NCI-H226 (cell line): ENCODE data around the gene TTC31.

Experiments
- DNase-seq: peaks from one replicate; pipeline ENCODE4 v3.0.0-alpha.2; 2015

The TTC31 gene

DNA sequence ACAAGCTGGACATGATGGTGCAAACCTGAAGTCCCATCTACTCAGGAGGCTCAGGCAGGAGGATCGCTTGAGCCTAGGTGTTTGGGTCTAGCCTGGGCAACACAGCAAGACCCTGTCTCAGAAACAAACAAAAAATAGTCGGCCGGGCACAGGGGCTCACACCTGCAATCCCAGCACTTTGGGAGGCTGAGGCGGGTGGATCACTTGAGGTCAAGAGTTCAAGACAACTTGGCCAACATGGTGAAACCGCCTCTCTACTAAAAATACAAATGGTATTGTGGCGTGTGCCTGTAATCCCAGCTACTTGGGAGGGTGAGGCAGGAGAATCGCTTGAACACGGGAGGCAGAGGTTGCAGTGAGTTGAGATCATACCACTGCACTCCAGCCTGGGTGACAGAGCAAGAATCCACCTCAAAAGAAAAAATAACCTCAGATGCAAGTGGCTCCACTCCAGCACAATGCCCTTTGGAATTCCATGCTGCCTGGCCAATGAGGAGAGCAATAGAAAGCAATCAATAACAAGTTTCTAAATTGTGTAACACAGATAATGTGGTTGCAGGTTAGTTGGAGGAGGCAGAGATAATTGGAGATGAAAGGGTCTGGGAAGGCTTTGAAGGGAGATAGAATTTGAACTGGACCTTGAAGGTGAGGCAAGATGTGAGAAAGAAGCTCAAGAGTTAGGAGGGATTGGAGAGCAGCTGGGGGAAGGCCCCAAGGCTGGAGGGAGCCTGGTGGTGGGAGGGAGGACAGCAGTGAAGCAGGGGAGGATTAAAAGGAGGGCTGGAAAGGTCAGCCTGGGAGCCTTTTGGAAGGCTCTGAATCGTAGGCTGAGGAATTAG is 6.0 kb downstream of the TTC31 start:
- DNase-seq: no peak

DNA sequence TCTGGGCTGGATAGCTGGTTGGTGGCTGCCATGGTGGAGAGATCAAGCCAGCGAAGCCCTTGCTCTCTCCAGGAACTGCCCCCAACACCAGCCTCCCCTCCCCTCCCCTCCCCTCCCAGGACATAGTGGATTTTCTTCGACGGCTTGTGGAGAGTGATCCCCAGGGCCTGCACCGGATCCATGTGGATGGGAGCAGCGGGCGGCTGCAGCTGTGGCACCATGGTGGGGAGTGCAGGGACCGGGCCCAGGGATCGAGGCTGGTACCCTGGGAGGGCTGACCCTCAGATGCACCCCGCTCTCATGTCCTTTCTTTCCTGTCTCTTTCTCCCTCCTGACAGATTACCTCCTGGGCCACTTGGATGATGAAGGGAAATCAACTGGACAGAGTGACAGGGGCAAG is 7.0 kb downstream of the TTC31 start:
- no peak for DNase-seq

DNA sequence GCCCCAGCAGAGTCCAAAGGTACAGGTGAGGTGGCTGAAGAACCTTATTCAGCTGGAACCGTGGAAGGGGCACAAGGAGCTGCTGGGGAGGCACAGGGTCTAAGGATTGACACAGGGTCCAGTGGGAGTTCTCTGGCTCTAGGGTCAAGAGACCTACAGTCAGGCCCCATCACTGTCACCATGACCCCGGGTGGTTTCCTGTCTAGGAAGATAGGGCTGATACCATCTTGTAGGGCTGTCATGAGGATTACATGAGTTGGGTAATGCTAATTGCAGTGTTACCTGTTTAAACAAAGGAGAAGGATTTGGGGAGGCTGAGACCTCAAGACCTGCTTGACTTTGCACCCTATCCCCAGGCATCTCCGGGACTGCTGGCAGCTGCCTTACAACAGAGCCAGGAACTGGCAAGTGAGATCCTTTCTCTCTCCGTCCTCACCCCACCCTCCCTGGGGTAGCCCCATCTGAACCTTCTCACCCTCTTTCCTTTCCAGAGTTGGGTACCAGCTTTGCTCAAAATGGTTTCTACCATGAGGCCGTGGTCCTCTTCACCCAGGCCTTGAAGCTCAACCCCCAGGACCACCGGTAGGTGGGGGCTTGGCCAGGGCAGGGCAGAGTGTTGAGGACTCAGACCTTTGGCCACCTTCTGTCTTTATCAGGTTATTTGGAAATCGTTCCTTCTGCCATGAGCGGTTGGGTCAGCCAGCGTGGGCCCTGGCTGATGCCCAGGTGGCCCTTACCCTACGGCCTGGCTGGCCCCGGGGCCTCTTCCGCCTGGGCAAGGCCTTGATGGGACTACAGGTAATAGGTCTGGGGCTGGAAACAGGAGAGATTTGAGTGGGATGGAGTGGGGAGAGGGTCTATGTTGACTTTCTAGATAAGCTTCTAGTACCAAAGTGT is 9.0 kb downstream of the TTC31 start:
- DNase-seq: no peak

- peak; percentile 41 for DNase-seq
Observed at GRCh38 chr2:74493546-74493945, 10.7 kb downstream of the TTC31 start.

GRCh38 chr2:74495440-74495839 is 12.6 kb downstream of the TTC31 start:
- no peak for DNase-seq

DNA sequence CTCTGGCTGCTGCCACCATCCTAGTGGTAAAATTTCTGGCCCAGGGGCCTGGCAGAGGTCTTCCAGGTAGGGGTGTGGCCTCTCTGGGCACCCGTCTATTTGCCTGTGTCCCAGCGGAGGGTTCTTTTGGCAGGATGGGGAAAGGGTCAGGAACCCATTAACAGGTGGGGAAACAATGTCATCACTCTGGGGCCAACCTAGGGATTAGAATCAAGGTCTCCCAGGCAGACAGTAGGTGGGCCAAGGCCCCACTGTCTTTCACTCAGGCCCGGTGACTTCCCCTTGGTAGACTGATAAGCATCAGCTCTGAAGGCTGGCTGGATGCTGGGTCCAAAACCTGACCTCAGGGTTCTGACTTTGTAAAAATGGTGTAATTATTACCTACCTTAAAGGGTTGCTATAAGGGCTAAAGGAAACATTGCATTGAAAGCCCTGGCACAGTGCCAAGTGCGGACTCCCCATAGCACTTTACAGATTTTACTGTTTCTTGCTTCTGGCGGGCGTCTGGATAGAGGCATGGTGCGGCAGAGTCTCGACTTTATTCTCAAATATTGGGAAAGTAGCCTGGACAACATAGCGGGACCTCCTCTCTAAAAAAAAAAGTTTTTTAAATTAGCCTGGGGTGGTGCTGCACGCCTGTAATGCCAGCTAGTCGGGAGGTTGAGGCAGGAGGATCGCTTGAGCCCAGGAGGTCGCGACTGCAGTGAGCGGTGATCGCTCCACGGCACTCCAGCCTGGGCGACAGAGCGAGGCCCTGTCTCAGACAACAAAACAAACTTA is 14.3 kb downstream of the TTC31 start:
- no peak for DNase-seq

GRCh38 chr2:74497777-74498499 is 15.1 kb downstream of the TTC31 start:
- DNase-seq: no peak

- no peak for DNase-seq
Observed at GRCh38 chr2:74498500-74499266, 15.8 kb downstream of the TTC31 start.

- no peak for DNase-seq
Observed at GRCh38 chr2:74499267-74499939, 16.5 kb downstream of the TTC31 start, which contains the start of gene LBX2. Gene LBX2, minus strand, starts transcription at chr2:74499603. Its CDS starts 66 bp downstream, at chr2:74499537.

GRCh38 chr2:74499940-74500577 is 17.2 kb downstream of the TTC31 start:
- no peak for DNase-seq

GRCh38 chr2:74500578-74500946 is 17.7 kb downstream of the TTC31 start:
- DNase-seq: no peak

DNA sequence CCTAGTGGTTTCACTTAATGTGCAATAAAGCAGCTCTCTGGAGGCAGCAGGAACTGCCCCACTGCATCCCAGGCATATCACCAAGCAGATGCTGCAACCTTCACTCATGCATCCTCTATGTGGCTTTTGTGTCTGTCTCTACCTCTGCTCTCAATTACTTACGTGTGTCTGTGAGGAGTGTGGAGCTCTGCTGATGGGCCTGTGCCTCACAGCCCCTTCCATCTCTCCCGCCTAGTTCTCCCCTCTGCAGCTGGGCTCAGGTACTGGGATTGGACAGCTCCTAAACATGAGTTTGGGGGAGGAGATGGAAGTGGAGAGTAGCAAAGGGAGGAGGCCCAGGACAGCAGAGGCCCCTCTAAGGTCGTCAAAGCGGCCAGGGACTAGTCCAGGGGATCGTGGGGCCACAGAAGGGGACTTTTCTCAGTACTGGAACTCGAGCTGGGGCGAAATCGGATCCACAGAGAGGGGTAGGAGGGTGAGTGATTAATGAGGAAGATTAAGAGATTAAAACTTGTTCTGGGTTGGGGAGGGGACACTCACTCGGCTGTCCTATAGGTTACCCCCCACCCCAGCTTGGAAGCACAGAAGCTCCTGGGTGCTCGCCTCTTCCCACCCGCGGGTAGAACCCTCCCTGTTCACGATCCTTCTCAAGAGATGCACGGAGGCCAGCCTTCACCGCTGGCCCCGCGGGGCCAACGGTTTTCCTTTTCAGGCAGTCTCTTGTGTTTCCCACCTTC is 18.6 kb downstream of the TTC31 start:
- no peak for DNase-seq

- DNase-seq: no peak
Observed at GRCh38 chr2:74502147-74502719, 19.4 kb downstream of the TTC31 start.

GRCh38 chr2:74502720-74503505 is 20.0 kb downstream of the TTC31 start:
- peak; percentile 87 for DNase-seq

GRCh38 chr2:74503506-74504475 is 20.9 kb downstream of the TTC31 start:
- no peak for DNase-seq

GRCh38 chr2:74504591-74504990 is 21.7 kb downstream of the TTC31 start:
- no peak for DNase-seq
